SK-N-SH treated with all-trans-retinoic acid at 6 μM for 48 hours (cell line): ENCODE measurements around the gene EID1.
A peak's percentile ranks its signal among the peaks of the same experiment; 100 is the strongest.

Source experiments
- ATAC-seq: fragments of 200-7000 bp; cut with Tn5 transposase; 3 replicates; pipeline ENCODE4 v1.9.1; 2020; ENCODE audit warnings: mild to moderate bottlenecking, moderate library complexity
- ARNTL ChIP-seq: fragments of 450-650 bp; formaldehyde crosslinking; IDR thresholded peaks from 2 replicates; pipeline ENCODE4 v1.5.0; 2020; ENCODE audit warnings: low read depth, mild to moderate bottlenecking, moderate library complexity, borderline replicate concordance
- CREB5 ChIP-seq: fragments of 250-450 bp; sonication (Bioruptor Pico); IDR thresholded peaks from 2 replicates; pipeline ENCODE4 v1.5.1; 2020; ENCODE audit warnings: low read depth, mild to moderate bottlenecking, moderate library complexity
- CSDC2 ChIP-seq: fragments of 250-450 bp; sonication (Bioruptor Pico); IDR thresholded peaks from 2 replicates; pipeline ENCODE4 v1.5.0; 2020; ENCODE audit warnings: mild to moderate bottlenecking, moderate library complexity
- GLIS3 ChIP-seq: fragments of 250-450 bp; sonication (Bioruptor Pico); IDR thresholded peaks from 2 replicates; pipeline ENCODE4 v1.5.0; 2020; ENCODE audit warnings: mild to moderate bottlenecking, moderate library complexity
- ISL1 ChIP-seq: fragments of 250-450 bp; sonication (Bioruptor Pico); IDR thresholded peaks from 2 replicates; pipeline ENCODE4 v2.1.2; 2022; ENCODE audit warnings: mild to moderate bottlenecking, moderate library complexity
- OSR1 ChIP-seq: fragments of 250-450 bp; sonication (Bioruptor Pico); IDR thresholded peaks from 2 replicates; pipeline ENCODE4 v1.8.0; 2022; ENCODE audit warnings: moderate library complexity, mild to moderate bottlenecking, inconsistent platforms
- POU6F1 ChIP-seq: fragments of 250-450 bp; sonication (Bioruptor Pico); IDR thresholded peaks from 2 replicates; pipeline ENCODE4 v1.8.0; 2021; ENCODE audit warnings: low read depth, mild to moderate bottlenecking, moderate library complexity, borderline replicate concordance
- PPARA ChIP-seq: fragments of 250-450 bp; sonication (Bioruptor Pico); IDR thresholded peaks from 2 replicates; pipeline ENCODE4 v1.5.0; 2020; ENCODE audit warnings: mild to moderate bottlenecking, borderline replicate concordance
- SNAI2 ChIP-seq: fragments of 250-450 bp; sonication (Bioruptor Pico); IDR thresholded peaks from 2 replicates; pipeline ENCODE4 v1.5.0; 2020; ENCODE audit warnings: mild to moderate bottlenecking, moderate library complexity
- TCF4 ChIP-seq: fragments of 250-450 bp; sonication (Bioruptor Pico); IDR thresholded peaks from 2 replicates; pipeline ENCODE4 v1.8.0; 2021; ENCODE audit warnings: mild to moderate bottlenecking, moderate library complexity, borderline replicate concordance
- TOX ChIP-seq: fragments of 250-450 bp; sonication (Bioruptor Pico); IDR thresholded peaks from 2 replicates; pipeline ENCODE4 v1.8.0; 2021; ENCODE audit warnings: mild to moderate bottlenecking, moderate library complexity, borderline replicate concordance
- TSHZ2 ChIP-seq: fragments of 250-450 bp; sonication (Bioruptor Pico); IDR thresholded peaks from 2 replicates; pipeline ENCODE4 v1.5.0; 2020; ENCODE audit warnings: mild to moderate bottlenecking, moderate library complexity
- ZC3H10 ChIP-seq: fragments of 250-450 bp; sonication (Bioruptor Pico); IDR thresholded peaks from 2 replicates; pipeline ENCODE4 v1.5.1; 2021; ENCODE audit warnings: mild to moderate bottlenecking, moderate library complexity
- ZFP3 ChIP-seq: fragments of 250-450 bp; sonication (Bioruptor Pico); IDR thresholded peaks from 2 replicates; pipeline ENCODE4 v1.5.0; 2020; ENCODE audit warnings: mild to moderate bottlenecking, moderate library complexity
- ZFP30 ChIP-seq: fragments of 450-650 bp; formaldehyde crosslinking; IDR thresholded peaks from 2 replicates; pipeline ENCODE4 v1.5.0; 2022; ENCODE audit warnings: mild to moderate bottlenecking, moderate library complexity
- ZNF565 ChIP-seq: fragments of 450-650 bp; formaldehyde crosslinking; conservative IDR thresholded peaks from 2 replicates; pipeline ENCODE4 v1.5.0; 2020; ENCODE audit warnings: low read depth, mild to moderate bottlenecking, moderate library complexity
- ZNF70 ChIP-seq: fragments of 450-650 bp; formaldehyde crosslinking; IDR thresholded peaks from 2 replicates; pipeline ENCODE4 v1.5.0; 2020; ENCODE audit warnings: mild to moderate bottlenecking, moderate library complexity
- ZNF8 ChIP-seq: fragments of 450-650 bp; formaldehyde crosslinking; IDR thresholded peaks from 2 replicates; pipeline ENCODE4 v1.5.0; 2020; ENCODE audit warnings: mild to moderate bottlenecking, moderate library complexity

The EID1 gene

GRCh38 chr15:48862705-48863104 lies 15.2 kb upstream of the EID1 start:
- TF ChIP-seq OSR1 (CRISPR knock-in tag) (no peak), ZNF565 (CRISPR knock-in tag) (no peak), ISL1 (CRISPR knock-in tag) (no peak), CREB5 (no peak), ZNF8 (no peak), TSHZ2 (CRISPR knock-in tag) (no peak), TCF4 (CRISPR knock-in tag) (no peak), SNAI2 (CRISPR knock-in tag) (no peak), PPARA (CRISPR knock-in tag) (no peak), CSDC2 (no peak), POU6F1 (CRISPR knock-in tag) (no peak), ARNTL (CRISPR knock-in tag) (no peak)
- ATAC-seq = no peak

GRCh38 chr15:48865370-48866079 lies 12.4 kb upstream of the EID1 start:
- TF ChIP-seq ZFP30 = no peak
- TF ChIP-seq TSHZ2 (CRISPR knock-in tag) = no peak
- TF ChIP-seq GLIS3 (CRISPR knock-in tag) = no peak
- no peak for TF ChIP-seq ARNTL (CRISPR knock-in tag)
- no peak for TF ChIP-seq ZC3H10
- TF ChIP-seq POU6F1 (CRISPR knock-in tag) = no peak
- no peak for TF ChIP-seq ZNF70 (CRISPR knock-in tag)
- no peak for TF ChIP-seq TOX
- no peak for TF ChIP-seq TCF4 (CRISPR knock-in tag)
- TF ChIP-seq, all 23 proteins: peak for 0
- ATAC-seq = peak; percentile 72

GRCh38 chr15:48866141-48866563 lies 11.8 kb upstream of the EID1 start:
- peak; percentile 77 for ATAC-seq
- no peak for TF ChIP-seq TOX
- 0 out of 2 replicates have a peak, but pooled peaks have one; percentile 27 for TF ChIP-seq ISL1 (CRISPR knock-in tag)

GRCh38 chr15:48868023-48868422 lies 9.9 kb upstream of the EID1 start:
- TF ChIP-seq ZFP3 (CRISPR knock-in tag) (no peak), TSHZ2 (CRISPR knock-in tag) (no peak), ZFP30 (no peak), POU6F1 (CRISPR knock-in tag) (no peak), ARNTL (CRISPR knock-in tag) (no peak), GLIS3 (CRISPR knock-in tag) (no peak), ISL1 (CRISPR knock-in tag) (no peak)
- no peak for ATAC-seq
